ENCODE measurements around the gene COL5A3.

COL5A3 gene

DNA sequence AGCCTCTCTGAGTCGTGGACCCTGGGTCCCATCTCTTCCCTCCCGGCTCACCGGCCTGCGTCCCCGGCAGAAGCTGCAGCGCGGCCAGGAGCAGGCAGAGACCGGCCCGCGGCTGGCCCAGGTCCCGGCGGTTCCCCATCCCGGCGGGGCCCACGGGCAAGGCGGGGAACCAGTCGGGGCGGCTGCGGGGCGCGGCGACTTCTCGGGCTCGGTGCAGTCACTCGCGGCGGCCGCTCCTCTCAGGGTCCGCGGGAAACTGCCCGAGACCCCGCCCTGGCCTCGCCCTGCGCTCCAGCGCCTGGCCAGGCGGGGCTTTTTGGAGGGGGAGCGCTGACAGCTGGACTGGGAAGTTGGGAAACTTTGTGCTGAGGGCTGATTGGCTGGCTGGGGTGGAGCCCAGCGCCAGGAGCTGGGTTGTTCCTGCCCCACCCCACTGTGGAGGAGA is at the start of gene COL5A3:
TSS of gene COL5A3 (minus strand) at position 258 of the 445 bp plus-strand sequence. CDS start at position 139, 119 bp downstream.
- peak within 1 kb of the TSS; percentile 22 for H3K4me3 ChIP-seq (ENCODE audit: low read depth, low read length)
- no peak for TF ChIP-seq CTCF (conservative IDR thresholded peaks at IDR 0.05; ENCODE audit: low read depth, low read length)
- DNase-seq (ENCODE audit: low read depth): peak; percentile 18

DNA sequence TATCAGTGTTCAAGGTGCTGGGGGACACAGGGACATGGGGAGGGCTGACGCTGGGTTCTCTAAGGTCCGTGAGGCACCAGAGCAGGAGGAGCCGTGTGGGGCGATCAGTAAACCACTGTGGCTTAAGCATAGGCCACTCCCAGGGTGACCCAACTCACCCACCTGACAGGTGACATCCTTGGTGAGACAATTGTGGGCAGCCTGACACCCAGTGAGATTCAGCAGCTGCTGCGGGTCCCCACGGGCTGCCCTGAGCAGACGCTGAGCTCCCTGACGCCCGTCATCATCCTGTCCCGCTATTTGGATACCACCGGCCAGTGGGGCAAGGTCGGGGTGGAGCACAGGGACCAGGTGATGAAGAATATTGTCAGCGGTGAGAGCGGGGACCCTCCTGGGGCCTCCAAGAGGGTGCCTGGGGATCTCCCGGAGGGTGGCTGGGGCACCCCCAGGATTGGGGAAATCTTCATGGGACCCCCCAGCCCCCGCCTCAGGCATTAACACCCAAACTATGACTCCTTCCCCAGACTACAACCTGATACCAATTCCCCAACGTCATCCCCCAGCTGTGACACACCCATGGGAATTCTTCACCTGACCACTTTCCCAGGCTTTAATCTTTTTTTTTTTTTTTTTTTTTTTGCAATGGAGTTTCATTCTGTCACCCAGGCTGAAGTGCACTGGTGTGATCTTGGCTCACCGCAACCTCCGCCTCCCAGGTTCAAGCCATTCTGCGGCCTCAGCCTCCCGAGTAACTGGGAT is 42.5 kb upstream of the COL5A3 start:
- no peak for DNase-seq (ENCODE audit: low read depth)
- TF ChIP-seq CTCF (conservative IDR thresholded peaks at IDR 0.05; ENCODE audit: low read depth, low read length): no peak
- no peak overlapping the region for H3K4me3 ChIP-seq (ENCODE audit: low read depth, low read length)

DNA sequence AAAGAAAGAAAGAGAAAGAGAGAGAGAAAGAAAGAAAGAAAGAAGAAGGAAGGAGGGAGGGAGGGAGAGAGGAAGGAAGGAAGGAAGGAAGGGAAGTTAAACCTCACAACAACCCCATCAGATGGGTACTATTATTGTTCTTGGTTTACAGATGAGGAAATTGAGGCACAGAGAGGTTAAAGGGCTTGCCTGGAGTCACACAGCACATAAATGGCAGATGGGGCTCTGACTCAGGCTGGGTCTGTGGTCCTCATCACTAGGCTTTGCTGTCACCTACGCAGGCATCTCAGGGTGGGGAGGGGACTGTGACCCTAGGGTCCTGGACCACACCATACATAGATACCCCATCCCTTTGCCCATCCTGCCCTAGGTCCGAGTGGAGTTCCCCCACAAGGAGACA is 39.3 kb upstream of the COL5A3 start:
- H3K4me3 ChIP-seq (ENCODE audit: low read depth, low read length): no peak overlapping the region
- no peak for DNase-seq (ENCODE audit: low read depth)
- TF ChIP-seq CTCF (conservative IDR thresholded peaks at IDR 0.05; ENCODE audit: low read depth, low read length): no peak

DNA sequence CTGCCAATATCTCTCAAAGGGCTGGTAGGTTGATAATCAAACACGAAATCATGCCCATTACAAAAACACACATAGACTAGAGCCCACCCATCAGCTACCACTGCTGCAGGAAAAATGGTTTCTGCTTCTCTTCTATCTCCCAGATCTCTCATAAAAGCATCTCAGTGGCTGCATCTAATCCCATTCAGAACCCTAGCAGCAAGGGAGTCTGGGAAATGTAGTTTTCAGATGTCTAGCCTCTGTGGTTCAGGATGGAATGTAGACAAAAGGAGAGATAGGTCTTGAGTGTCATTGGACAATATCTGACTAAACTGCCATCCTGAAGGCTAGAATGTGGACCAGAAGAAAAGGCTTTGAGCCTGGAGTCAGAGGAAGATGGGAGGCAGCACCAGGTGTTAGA is 35.1 kb upstream of the COL5A3 start:
- no peak for DNase-seq (ENCODE audit: low read depth)
- no peak for TF ChIP-seq CTCF (conservative IDR thresholded peaks at IDR 0.05; ENCODE audit: low read depth, low read length)
- H3K4me3 ChIP-seq (ENCODE audit: low read depth, low read length): no peak overlapping the region

DNA sequence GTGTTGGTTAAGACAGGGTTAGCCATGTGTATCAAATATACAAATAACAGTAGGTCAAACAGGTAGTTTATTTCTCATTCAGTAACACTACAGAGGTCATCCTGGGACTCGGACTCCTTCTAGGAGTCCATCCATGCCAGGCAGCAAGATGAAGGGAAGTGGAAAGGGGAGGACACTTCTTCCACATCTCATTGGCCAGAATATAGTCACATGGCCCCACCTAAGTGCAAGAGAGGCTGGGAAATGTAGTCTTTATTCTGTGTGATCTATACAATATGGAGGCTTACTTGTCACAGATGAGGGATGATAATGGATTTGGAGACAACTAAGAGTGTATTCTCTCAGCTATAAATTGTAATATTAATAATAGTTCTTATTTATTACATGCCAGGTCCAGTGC is 34.1 kb upstream of the COL5A3 start:
- no peak overlapping the region for H3K4me3 ChIP-seq (ENCODE audit: low read depth, low read length)
- DNase-seq (ENCODE audit: low read depth): no peak
- no peak for TF ChIP-seq CTCF (conservative IDR thresholded peaks at IDR 0.05; ENCODE audit: low read depth, low read length)

GRCh38 chr19:10043286-10043927 is 33.1 kb upstream of the COL5A3 start:
- TF ChIP-seq CTCF (conservative IDR thresholded peaks at IDR 0.05; ENCODE audit: low read depth, low read length): no peak
- peak; percentile 41 for DNase-seq (ENCODE audit: low read depth)
- no peak overlapping the region for H3K4me3 ChIP-seq (ENCODE audit: low read depth, low read length)
